GM18526 (cell line): ENCODE results near the gene SNX8.
A peak's percentile ranks its signal among the peaks of the same experiment; 100 is the strongest.

ENCODE experiments used
- POLR2A ChIP-seq: IDR thresholded peaks from 3 replicates; pipeline ENCODE4 v1.6.1; 2011; ENCODE audit not compliant: insufficient read length; ENCODE audit errors: extremely low read depth

The SNX8 gene

GRCh38 chr7:2299131-2299829 lies 15.0 kb downstream of the SNX8 start:
- TF ChIP-seq POLR2A = peak; percentile 33

GRCh38 chr7:2296832-2297231 lies 17.4 kb downstream of the SNX8 start:
- TF ChIP-seq POLR2A = no peak

- no peak for TF ChIP-seq POLR2A
Measured at GRCh38 chr7:2295936-2296620, 18.2 kb downstream of the SNX8 start.

- TF ChIP-seq POLR2A = no peak
Measured at GRCh38 chr7:2290877-2291276, 23.4 kb downstream of the SNX8 start.

GRCh38 chr7:2289621-2290020 lies 24.6 kb downstream of the SNX8 start:
- no peak for TF ChIP-seq POLR2A

GRCh38 chr7:2289111-2289586 lies 25.1 kb downstream of the SNX8 start:
- no peak for TF ChIP-seq POLR2A

- TF ChIP-seq POLR2A = no peak
Measured at GRCh38 chr7:2288503-2288902, 25.7 kb downstream of the SNX8 start.

GRCh38 chr7:2287745-2288144 lies 26.5 kb downstream of the SNX8 start:
- no peak for TF ChIP-seq POLR2A

- TF ChIP-seq POLR2A = no peak
Measured at GRCh38 chr7:2283074-2283473, 31.2 kb downstream of the SNX8 start.

GRCh38 chr7:2282185-2282751 lies 32.0 kb downstream of the SNX8 start:
- no peak for TF ChIP-seq POLR2A

GRCh38 chr7:2281541-2281940 lies 32.7 kb downstream of the SNX8 start:
- TF ChIP-seq POLR2A = no peak

- TF ChIP-seq POLR2A = no peak
Measured at GRCh38 chr7:2280424-2280823, 33.8 kb downstream of the SNX8 start.

- no peak for TF ChIP-seq POLR2A
Measured at GRCh38 chr7:2279896-2280295, 34.3 kb downstream of the SNX8 start.

GRCh38 chr7:2278026-2278425 lies 36.2 kb downstream of the SNX8 start:
- TF ChIP-seq POLR2A = no peak

GRCh38 chr7:2276107-2276506 lies 38.1 kb downstream of the SNX8 start:
- no peak for TF ChIP-seq POLR2A

GRCh38 chr7:2275101-2275500 lies 39.1 kb downstream of the SNX8 start:
- no peak for TF ChIP-seq POLR2A
